ENCODE measurements around the gene ARRB1. TPM values are rescaled to one million over a fixed set of nuclear protein-coding genes. Genes with fewer than 3 reads are reported as not detected.

The ARRB1 gene
- total and polyA plus RNA-seq, 2 of the 13 experiments (the other 11 are each of a cell fraction or from before 2014, with no cell fraction given): 22.5 to 35.7 TPM

- TF ChIP-seq ZNF576 (CRISPR knock-in tag; IDR thresholded peaks at IDR 0.05) (no peak), TRIM24 (CRISPR knock-in tag; IDR thresholded peaks at IDR 0.05) (no peak), KDM6A (CRISPR knock-in tag; IDR thresholded peaks at IDR 0.05; ENCODE audit: low read depth) (no peak), ZSCAN29 (CRISPR knock-in tag; conservative IDR thresholded peaks at IDR 0.05) (no peak), MAX (IDR thresholded peaks at IDR 0.05) (no peak), MYC (CRISPR knock-in tag; IDR thresholded peaks at IDR 0.05; ENCODE audit: borderline replicate concordance) (peak; percentile 44; the same call in 1 of the 2 replicates), ZC3H13 (CRISPR knock-in tag; IDR thresholded peaks at IDR 0.05) (no peak), ZNF251 (CRISPR knock-in tag; IDR thresholded peaks at IDR 0.05) (peak; percentile 72; the same call in 1 of the 2 replicates), ZNF33A (CRISPR knock-in tag; IDR thresholded peaks at IDR 0.05; ENCODE audit: borderline replicate concordance) (no peak), CSRNP1 (CRISPR knock-in tag; IDR thresholded peaks at IDR 0.05) (no peak), ZNF841 (CRISPR knock-in tag; IDR thresholded peaks at IDR 0.05; ENCODE audit: borderline replicate concordance) (no peak), SP1 (IDR thresholded peaks at IDR 0.05) (no peak), SP1 (CRISPR knock-in tag; IDR thresholded peaks at IDR 0.05) (peak; percentile 41; the same call in 1 of the 2 replicates), ISL2 (CRISPR knock-in tag; IDR thresholded peaks at IDR 0.05) (peak; percentile 79), ZNF883 (CRISPR knock-in tag; IDR thresholded peaks at IDR 0.05; ENCODE audit: not compliant biosample characterization) (peak; percentile 92), STAT6 (CRISPR knock-in tag; IDR thresholded peaks at IDR 0.05; ENCODE audit: borderline replicate concordance) (no peak), ZNF468 (CRISPR knock-in tag; IDR thresholded peaks at IDR 0.05) (peak; percentile 64; the same call in 1 of the 2 replicates), SRSF4 (IDR thresholded peaks at IDR 0.05; ENCODE audit: low read depth, low read length, poor library complexity, severe bottlenecking) (no peak), ZFY (CRISPR knock-in tag; IDR thresholded peaks at IDR 0.05) (peak; percentile 63), ZNF674 (CRISPR knock-in tag; IDR thresholded peaks at IDR 0.05; ENCODE audit: low read depth) (no peak), FUBP1 (CRISPR knock-in tag; IDR thresholded peaks at IDR 0.05; ENCODE audit: borderline replicate concordance) (no peak), SNAPC2 (CRISPR knock-in tag; IDR thresholded peaks at IDR 0.05) (0 out of 2 replicates have a peak, but pooled peaks have one; percentile 53), ZNF672 (CRISPR knock-in tag; IDR thresholded peaks at IDR 0.05) (no peak), FOXK2 (IDR thresholded peaks at IDR 0.05) (no peak), KDM2A (CRISPR knock-in tag; IDR thresholded peaks at IDR 0.05; ENCODE audit: borderline replicate concordance, low read depth) (peak; percentile 87; the same call in 1 of the 2 replicates), ZBTB7A (CRISPR knock-in tag; IDR thresholded peaks at IDR 0.05) (peak; percentile 49; the same call in 1 of the 2 replicates)
Measured at GRCh38 chr11:75214411-75214821, 137.0 kb downstream of the ARRB1 start (continued).
